ENCODE results near the gene MAMDC2. TPM values are rescaled to one million over a fixed set of nuclear protein-coding genes. Genes with fewer than 3 reads are reported as not detected.

Gene MAMDC2
- total and polyA plus RNA-seq, 2 of the 8 experiments (the other 6 are each of a cell fraction or from before 2014, with no cell fraction given) = 6.1 to 15.4 TPM

GRCh38 chr9:70192707-70193106 lies 149.1 kb downstream of the MAMDC2 start:
- no peaks in the 10 kb centered on the region for H3K27me3 ChIP-seq (replicated peaks in 1 of 4; ENCODE audit: control insufficient read depth in 3 of 4, extremely low read depth in 1 of 4, insufficient read depth in 3 of 4, low read length in 3 of 4)
- TF ChIP-seq ATF2 (IDR thresholded peaks at IDR 0.05; ENCODE audit: low read length) (no peak), GTF2F1 (IDR thresholded peaks at IDR 0.05; ENCODE audit: borderline replicate concordance, low read depth, low read length) (no peak), ZNF274 (IDR thresholded peaks at IDR 0.05; ENCODE audit: borderline replicate concordance, extremely low read depth, low read length) (no peak), CHD2 (IDR thresholded peaks at IDR 0.05; ENCODE audit: low read length) (no peak), TEAD4 (IDR thresholded peaks at IDR 0.05; ENCODE audit: low read depth, low read length) (no peak), SUZ12 (IDR thresholded peaks at IDR 0.05; ENCODE audit: low read length) (no peak)
- no peaks in the 10 kb centered on the region for H4K20me1 ChIP-seq (replicated peaks in 1 of 2; ENCODE audit: control insufficient read depth in 1 of 2, insufficient read depth in 2 of 2, low read length in 2 of 2)
- H2BK12ac ChIP-seq (ENCODE audit: low read depth, low read length) = no peak overlapping the region
- H3K4me1 ChIP-seq (replicated peaks in 1 of 4; ENCODE audit: control insufficient read depth in 3 of 4, insufficient read depth in 4 of 4, low read length in 3 of 4) = peaks cover 0 to 3% (median 0%) of the 10 kb centered on the region in 4 experiments; a peak in 1 of 7 replicates
- H4K8ac ChIP-seq (ENCODE audit: extremely low read depth, insufficient read depth, low read length) = no peak overlapping the region
- no peak overlapping the region for H2BK15ac ChIP-seq (ENCODE audit: low read length)
- H3K23me2 ChIP-seq (ENCODE audit: low read depth, low read length) = no peaks in the 10 kb centered on the region
- H3K36me3 ChIP-seq (ENCODE audit: control insufficient read depth in 2 of 4, insufficient read depth in 4 of 4, low read length in 3 of 4) = no peaks in the 10 kb centered on the region
- H4K5ac ChIP-seq (ENCODE audit: insufficient read length, low read depth, low read length) = no peak overlapping the region
- no peak overlapping the region for H3K4ac ChIP-seq (replicated peaks; ENCODE audit: insufficient read length, low read depth, low read length)
- DNase-seq (ENCODE audit: low read depth in 1 of 2, low spot score in 2 of 2) (no peak), FAIRE-seq (no peak)
- 83% methylated on average over 2 of the region's 2 CpGs; no CpG with 5 or more reads in 1 of the 2 experiments for WGBS, 2 experiments (ENCODE audit: extremely low coverage in 1 of 2, insufficient coverage in 1 of 2, insufficient read length in 1 of 2, insufficient replicate concordance in 2 of 2, low coverage in 1 of 2, low lambda C conversion rate in 2 of 2, missing lambda C conversion rate in 1 of 2)
- no peaks in the 10 kb centered on the region for H3K79me2 ChIP-seq (ENCODE audit: control insufficient read depth in 1 of 2, insufficient read depth in 2 of 2, low read length in 2 of 2)
- H3K4me3 ChIP-seq (ENCODE audit: extremely low read depth in 1 of 4, insufficient read depth in 2 of 4, low read depth in 3 of 4, low read length in 4 of 4) = no peak overlapping the region
- no peak overlapping the region for H2BK20ac ChIP-seq (ENCODE audit: low read length)
- CTCF ChIA-PET (ENCODE audit: partially characterized antibody) = no interaction called here
- H2AK5ac ChIP-seq (ENCODE audit: low read depth, low read length) = no peak overlapping the region
- no peak overlapping the region for H3K4me2 ChIP-seq (ENCODE audit: insufficient read depth in 1 of 2, low read depth in 2 of 2, low read length in 2 of 2)
- no peak overlapping the region for H3K23ac ChIP-seq (ENCODE audit: insufficient read length)
- H2BK5ac ChIP-seq (ENCODE audit: low read depth, low read length) = no peak overlapping the region
- no peak overlapping the region for H4K91ac ChIP-seq (replicated peaks; ENCODE audit: insufficient read length, low read length)
- H3K27ac ChIP-seq (ENCODE audit: low read depth, low read length) = no peak overlapping the region
- H3K79me1 ChIP-seq (ENCODE audit: low read depth, low read length) = no peaks in the 10 kb centered on the region
- no peak overlapping the region for H3K56ac ChIP-seq (replicated peaks; ENCODE audit: insufficient read length, low read depth, low read length)
- no peaks in the 10 kb centered on the region for H3K9me3 ChIP-seq (ENCODE audit: insufficient read depth in 2 of 2, low read depth in 1 of 2, low read length in 1 of 2)
- H3K18ac ChIP-seq (ENCODE audit: extremely low read depth, low read length) = no peak overlapping the region
- H3K14ac ChIP-seq (ENCODE audit: insufficient read length) = no peak overlapping the region
- POLR2A ChIA-PET (ENCODE audit: partially characterized antibody) = no interaction called here
- H2BK120ac ChIP-seq (replicated peaks; ENCODE audit: low read depth, low read length) = no peak overlapping the region
- H3K9ac ChIP-seq (replicated peaks in 1 of 4; ENCODE audit: extremely low read depth in 1 of 4, low read depth in 3 of 4, low read length in 3 of 4) = no peak overlapping the region
- no peak overlapping the region for H2AFZ ChIP-seq (ENCODE audit: low read length)

Measured in H1 (cell line).